Psoas muscle (tissue), 8 donors: ENCODE measurements around the gene ELMOD1. TPM values are rescaled to one million over a fixed set of nuclear protein-coding genes. Genes with fewer than 3 reads are reported as not detected.

Experiments used
- ATAC-seq, 4 donors: fragments of 200-7000 bp; cut with Tn5 transposase; one replicate each; pipeline ENCODE4 v1.9.1; 2020; ENCODE audit warnings: moderate library complexity in 3 of 4, mild to moderate bottlenecking in 2 of 4
- DNase-seq, 2 donors: peaks; one replicate each; pipeline ENCODE4 v3.0.0-alpha.2; 2020
- H3K27ac ChIP-seq: fragments of 200-600 bp; one replicate; pipeline ENCODE4 v1.8.0; 2022
- H3K27me3 ChIP-seq, 3 donors: fragments of 200-600 bp in 1 of 3; one replicate each; pipeline versions ENCODE4 v1.6.1 to v1.8.0; 2013 to 2022; ENCODE audit warnings: low read length in 2 of 3, mild to moderate bottlenecking in 2 of 3, moderate library complexity in 1 of 3; ENCODE audit not compliant: insufficient read depth in 3 of 3
- H3K36me3 ChIP-seq, 2 donors: fragments of 200-600 bp in 1 of 2; one replicate each; pipeline versions ENCODE4 v1.6.1 to v1.8.0; 2013 to 2022; ENCODE audit warnings: low read depth in 1 of 2, mild to moderate bottlenecking in 1 of 2, moderate library complexity in 1 of 2; ENCODE audit not compliant: insufficient read depth in 1 of 2
- H3K4me1 ChIP-seq: fragments of 200-600 bp; one replicate; pipeline ENCODE4 v1.8.0; 2022
- H3K4me3 ChIP-seq: fragments of 200-600 bp; one replicate; pipeline ENCODE4 v1.8.0; 2022; ENCODE audit warnings: mild to moderate bottlenecking
- H3K9me3 ChIP-seq: fragments of 200-600 bp; one replicate; pipeline ENCODE4 v1.8.0; 2022
- CTCF ChIP-seq: fragments of 200-600 bp; IDR thresholded peaks from one replicate; pipeline ENCODE4 v1.8.0; 2022; ENCODE audit warnings: antibody characterized with exemption
- WGBS, 3 donors: extraction: QIAGEN DNeasy Blood & Tissue Kit; methylation state at CpG; one replicate each; pipeline versions ENCODE4 v1.1.6 to v1.1.7; 2013; 5-methylcytosine and 5-hydroxymethylcytosine counted together
- intact Hi-C, 2 donors: fragments of 100-400 bp; cut with DNase I; formaldehyde crosslinking; loops; one replicate each; pipeline versions ENCODE4 v1.11.0 to v1.14.2; 2022
- polyA plus RNA-seq, 3 donors: library from polyadenylated mRNA; stranded (reverse); fragments of 200-250 nt; gene quantifications; one replicate each; pipeline ENCODE4 v1.2.3, GENCODE V29; 2013
- total RNA-seq, 4 donors: library from RNA; stranded (reverse); fragmentation: NEBNext Ultra II Directional in 2 of 4; extraction: Animal tissue kit (Norgen Biotek cat#: 25700) in 2 of 4; gene quantifications; one replicate each; pipeline versions ENCODE4 v1.2.1 to v1.2.4, GENCODE V29; 2021 to 2023
- donor health status: healthy with polysubstance abuse.
- donor health status: DM: no; HTN: no; CAD: no; lungs with moderate emphysema.
- donor health status: Bipolar disorder and iron deficiency.
- donor health status: healthy.
- donor health status: DM: yes; HTN: yes; CAD: no.
- donor health status: DM: no; HTN: no; CAD: no.
- donor health status: DM: no; HTN: no; CAD: no.
- donor health status: DM: yes; HTN: yes; CAD: no.

ELMOD1 gene
- total and polyA plus RNA-seq, 7 donors, result 0.17 to 4.7 (median 1.4) TPM

- ATAC-seq, result no peak
- H3K27me3 ChIP-seq, result peaks cover 0 to 5% (median 0%) of the 10 kb centered on the region in 3 donors
- no peak for TF ChIP-seq CTCF
- peaks cover 5% of the 10 kb centered on the region for H3K4me1 ChIP-seq
- H3K4me3 ChIP-seq, result no peak overlapping the region
- no peak for DNase-seq
- no peaks in the 10 kb centered on the region for H3K9me3 ChIP-seq
- intact Hi-C loops, result loop anchor here in 1 of 2 donors (5.0 kb wide), 1 partner anchor 55 kb away; no protein-coding TSS in a partner anchor
- no peaks in the 10 kb centered on the region for H3K36me3 ChIP-seq
- 64 to 74% (median 73%) methylated on average over 8 of the region's 8 CpGs for WGBS, 3 donors
- H3K27ac ChIP-seq, result no peak overlapping the region
Observed at GRCh38 chr11:107666911-107667613, 76.1 kb downstream of the ELMOD1 start.

GRCh38 chr11:107669191-107669740, 78.3 kb downstream of the ELMOD1 start:
- WGBS, 3 donors, result 70 to 74% (median 71%) methylated on average over 11 of the region's 11 CpGs
- ATAC-seq, result no peak
- peaks cover 0 to 5% (median 0%) of the 10 kb centered on the region in 3 donors for H3K27me3 ChIP-seq
- peaks cover 5% of the 10 kb centered on the region for H3K4me1 ChIP-seq
- no peaks in the 10 kb centered on the region for H3K36me3 ChIP-seq
- no peak overlapping the region for H3K4me3 ChIP-seq
- no peak for DNase-seq
- no peak for TF ChIP-seq CTCF
- H3K9me3 ChIP-seq, result no peaks in the 10 kb centered on the region
- no peak overlapping the region for H3K27ac ChIP-seq
- intact Hi-C loops, result loop anchor here in 1 of 2 donors (5.0 kb wide), 1 partner anchor 57 kb away; no protein-coding TSS in a partner anchor

GRCh38 chr11:107669893-107670601, 79.1 kb downstream of the ELMOD1 start:
- H3K4me3 ChIP-seq, result no peak overlapping the region
- ATAC-seq (no peak), DNase-seq (no peak)
- intact Hi-C loops, result loop anchor here in 1 of 2 donors (5.0 kb wide), 1 partner anchor 58 kb away; no protein-coding TSS in a partner anchor
- WGBS, 3 donors, result 63 to 70% (median 64%) methylated on average over 4 of the region's 4 CpGs
- H3K9me3 ChIP-seq, result no peaks in the 10 kb centered on the region
- H3K36me3 ChIP-seq, result no peaks in the 10 kb centered on the region
- TF ChIP-seq CTCF, result no peak
- H3K4me1 ChIP-seq, result no peaks in the 10 kb centered on the region
- peaks cover 0 to 4% (median 0%) of the 10 kb centered on the region in 3 donors for H3K27me3 ChIP-seq
- no peak overlapping the region for H3K27ac ChIP-seq

- Histone ChIP-seq H3K27ac (no peak overlapping the region), H3K4me3 (no peak overlapping the region), H3K36me3 (no peaks in the 10 kb centered on the region), H3K9me3 (no peaks in the 10 kb centered on the region), H3K27me3 (no peaks in the 10 kb centered on the region), H3K4me1 (no peaks in the 10 kb centered on the region)
- 33 to 61% (median 41%) methylated on average over 2 of the region's 2 CpGs for WGBS, 3 donors
- no peak for ATAC-seq
- intact Hi-C loops, result loop anchor here in 1 of 2 donors (5.0 kb wide), 1 partner anchor 44 kb away; no protein-coding TSS in a partner anchor
- TF ChIP-seq CTCF, result no peak
- DNase-seq, result no peak
Observed at GRCh38 chr11:107675902-107676301, 85.0 kb downstream of the ELMOD1 start.
